Hepatocyte (in vitro differentiated cells): ENCODE data around the gene INPP4B.

Experiments used
- EZH2phosphoT487 ChIP-seq: fragments of 200-600 bp; sonication (generic); IDR thresholded peaks from one replicate; pipeline ENCODE4 v1.6.1; 2018; ENCODE audit warnings: antibody characterized with exemption, mild to moderate bottlenecking, low read depth, moderate library complexity; ENCODE audit not compliant: unreplicated experiment, severe bottlenecking
- TF ChIP-seq, protein P1 (sequence below): fragments of 200-600 bp; sonication (generic); IDR thresholded peaks from 2 replicates; pipeline ENCODE4 v1.5.1; 2016; ENCODE audit warnings: antibody characterized with exemption, mild to moderate bottlenecking; ENCODE audit not compliant: poor library complexity

- TF ChIP-seq EZH2phosphoT487 = no peak
- TF ChIP-seq, protein P1, sequence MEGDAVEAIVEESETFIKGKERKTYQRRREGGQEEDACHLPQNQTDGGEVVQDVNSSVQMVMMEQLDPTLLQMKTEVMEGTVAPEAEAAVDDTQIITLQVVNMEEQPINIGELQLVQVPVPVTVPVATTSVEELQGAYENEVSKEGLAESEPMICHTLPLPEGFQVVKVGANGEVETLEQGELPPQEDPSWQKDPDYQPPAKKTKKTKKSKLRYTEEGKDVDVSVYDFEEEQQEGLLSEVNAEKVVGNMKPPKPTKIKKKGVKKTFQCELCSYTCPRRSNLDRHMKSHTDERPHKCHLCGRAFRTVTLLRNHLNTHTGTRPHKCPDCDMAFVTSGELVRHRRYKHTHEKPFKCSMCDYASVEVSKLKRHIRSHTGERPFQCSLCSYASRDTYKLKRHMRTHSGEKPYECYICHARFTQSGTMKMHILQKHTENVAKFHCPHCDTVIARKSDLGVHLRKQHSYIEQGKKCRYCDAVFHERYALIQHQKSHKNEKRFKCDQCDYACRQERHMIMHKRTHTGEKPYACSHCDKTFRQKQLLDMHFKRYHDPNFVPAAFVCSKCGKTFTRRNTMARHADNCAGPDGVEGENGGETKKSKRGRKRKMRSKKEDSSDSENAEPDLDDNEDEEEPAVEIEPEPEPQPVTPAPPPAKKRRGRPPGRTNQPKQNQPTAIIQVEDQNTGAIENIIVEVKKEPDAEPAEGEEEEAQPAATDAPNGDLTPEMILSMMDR = no peak
Observed at GRCh38 chr4:142727149-142727548, 119.0 kb downstream of the INPP4B start.
